B cell (primary cell): ENCODE measurements around the gene TNFRSF12A. TPM values are rescaled to one million over a fixed set of nuclear protein-coding genes. Genes with fewer than 3 reads are reported as not detected.

Experiments used
- ATAC-seq: fragments of 200-7000 bp; cut with Tn5 transposase; one replicate; pipeline ENCODE4 v1.10.0; 2021; ENCODE audit warnings: low read depth, mild to moderate bottlenecking, moderate number of reproducible peaks, moderate library complexity
- CTCF ChIA-PET: fragments of 350-600 bp; sonication (Branson Sonifier 250); formaldehyde crosslinking; loops from one replicate; lab custom pipeline; 2021; ENCODE audit warnings: antibody characterized with exemption, inconsistent platforms; lab: Charles Lee
- POLR2A ChIA-PET: fragments of 350-600 bp; sonication (Branson Sonifier 250); formaldehyde crosslinking; loops from one replicate; lab custom pipeline; 2021; ENCODE audit warnings: antibody characterized with exemption; lab: Charles Lee
- DNase-seq: peaks from one replicate; pipeline ENCODE4 v3.0.0; 2013
- H2AFZ ChIP-seq: 2 replicates; pipeline ENCODE4 v1.6.1; 2012; ENCODE audit warnings: mild to moderate bottlenecking, low read depth, low read length; ENCODE audit not compliant: insufficient read depth, poor library complexity, severe bottlenecking
- H3K27ac ChIP-seq, 2 donors: 1 replicate in 1 of 2; 2 replicates in 1 of 2; pipeline ENCODE4 v1.5.1; 2012 to 2013; ENCODE audit warnings: low read length in 2 of 2, mild to moderate bottlenecking in 2 of 2, moderate library complexity in 1 of 2
- H3K27me3 ChIP-seq, 4 experiments: fragments of 200-600 bp in 1 of 4; sonication (generic) in 1 of 4; replicated peaks in 1 of 4; 1 replicate in 2 of 4; 2 replicates in 2 of 4; pipeline versions ENCODE4 v1.6.1 to v1.7.0; 2013 to 2016; ENCODE audit warnings: low read length in 3 of 4, mild to moderate bottlenecking in 2 of 4, mixed read lengths in 1 of 4, moderate library complexity in 1 of 4; ENCODE audit not compliant: insufficient read depth in 4 of 4, control insufficient read depth in 3 of 4; ENCODE audit errors: control extremely low read depth in 1 of 4
- H3K36me3 ChIP-seq, 2 experiments: replicated peaks in 1 of 2; 1 replicate in 1 of 2; 2 replicates in 1 of 2; pipeline versions ENCODE4 v1.6.1 to v1.7.1; 2013; ENCODE audit warnings: low read length in 1 of 2; ENCODE audit not compliant: insufficient read depth in 2 of 2, control insufficient read depth in 1 of 2; ENCODE audit errors: control extremely low read depth in 1 of 2, extremely low read depth in 1 of 2
- H3K4me1 ChIP-seq, 2 donors: fragments of 200-600 bp in 1 of 2; sonication (generic) in 1 of 2; 1 replicate in 1 of 2; 2 replicates in 1 of 2; pipeline versions ENCODE4 v1.5.1 to v1.6.1; 2013 to 2017; ENCODE audit warnings: low read length in 2 of 2; ENCODE audit not compliant: control insufficient read depth in 2 of 2, insufficient read depth in 2 of 2
- H3K4me2 ChIP-seq: replicated peaks from 2 replicates; pipeline ENCODE3; 2012; ENCODE audit warnings: mild to moderate bottlenecking, low read depth, low read length; ENCODE audit not compliant: poor library complexity, severe bottlenecking
- H3K4me3 ChIP-seq, 5 experiments: fragments of 200-600 bp in 1 of 5; sonication (generic) in 1 of 5; 1 replicate in 3 of 5; 2 replicates in 2 of 5; pipeline versions ENCODE4 v1.5.1 to v1.7.0; 2011 to 2016; ENCODE audit warnings: low read length in 4 of 5, mild to moderate bottlenecking in 4 of 5, low read depth in 2 of 5, control low read depth in 1 of 5, moderate library complexity in 1 of 5; ENCODE audit not compliant: insufficient read depth in 1 of 5; ENCODE audit errors: control extremely low read depth in 1 of 5, extremely low read depth in 1 of 5
- H3K79me2 ChIP-seq: fragments of 200-600 bp; sonication (generic); one replicate; pipeline ENCODE4 v1.6.0; 2016; ENCODE audit warnings: low read length; ENCODE audit not compliant: control insufficient read depth, insufficient read depth
- H3K9ac ChIP-seq: fragments of 200-600 bp; sonication (generic); 2 replicates; pipeline ENCODE4 v1.6.1; 2017; ENCODE audit warnings: mild to moderate bottlenecking, low read length, moderate library complexity
- H3K9me3 ChIP-seq, 3 donors: one replicate each; pipeline versions ENCODE4 v1.6.1 to v1.7.1; 2013; ENCODE audit warnings: low read length in 2 of 3; ENCODE audit not compliant: control insufficient read depth in 2 of 3, insufficient read depth in 1 of 3; ENCODE audit errors: control extremely low read depth in 1 of 3
- H4K20me1 ChIP-seq: 2 replicates; pipeline ENCODE4 v1.6.0; 2012; ENCODE audit warnings: mild to moderate bottlenecking, low read length; ENCODE audit not compliant: insufficient read depth, control insufficient read depth, poor library complexity, severe bottlenecking
- H3K27ac Mint-ChIP-seq: one replicate; pipeline ENCODE4 v1.8.0; 2021; ENCODE audit warnings: mixed read lengths
- H3K27me3 Mint-ChIP-seq: one replicate; pipeline ENCODE4 v1.8.0; 2021; ENCODE audit warnings: mixed read lengths
- H3K4me1 Mint-ChIP-seq: one replicate; pipeline ENCODE4 v1.8.0; 2021; ENCODE audit warnings: mixed read lengths
- H3K4me3 Mint-ChIP-seq: one replicate; pipeline ENCODE4 v1.8.0; 2021; ENCODE audit warnings: mixed read lengths
- H3K9me3 Mint-ChIP-seq: one replicate; pipeline ENCODE4 v1.8.0; 2022; ENCODE audit warnings: mixed read lengths; ENCODE audit not compliant: insufficient read depth
- CTCF ChIP-seq: fragments of 200-600 bp; IDR thresholded peaks from one replicate; pipeline ENCODE4 v1.8.0; 2022; ENCODE audit warnings: antibody characterized with exemption, mild to moderate bottlenecking
- EZH2 ChIP-seq: IDR thresholded peaks from 2 replicates; pipeline ENCODE4 v1.6.1; 2012; ENCODE audit warnings: borderline replicate concordance, low read depth, mild to moderate bottlenecking, moderate library complexity, low read length; ENCODE audit not compliant: insufficient read depth, poor library complexity, severe bottlenecking
- WGBS: methylation state at CpG from one replicate; pipeline ENCODE4 v1.1.5; 2013; ENCODE audit warnings: missing lambda C conversion rate; ENCODE audit not compliant: insufficient coverage; 5-methylcytosine and 5-hydroxymethylcytosine counted together
- intact Hi-C: fragments of 100-400 bp; cut with micrococcal nuclease; formaldehyde crosslinking; loops from one replicate; pipeline ENCODE4 v1.10.0; 2022
- polyA plus RNA-seq: library from polyadenylated mRNA; depleted of rRNA; stranded (reverse); fragments of >200 nt; gene quantifications from 2 replicates; pipeline ENCODE4 v1.2.3, GENCODE V29; 2012
- total RNA-seq, 2 donors: library from RNA; stranded (reverse); fragments of 120-200 nt in 1 of 2; gene quantifications; 1 replicate in 1 of 2; 2 replicates in 1 of 2; pipeline versions ENCODE4 v1.2.3 to v1.2.4, GENCODE V29; 2013 to 2022

Gene TNFRSF12A
- total and polyA plus RNA-seq, 2 donors (not counting 1 experiment from before 2014, with no cell fraction given) = 0.61 to 1.3 TPM

DNA sequence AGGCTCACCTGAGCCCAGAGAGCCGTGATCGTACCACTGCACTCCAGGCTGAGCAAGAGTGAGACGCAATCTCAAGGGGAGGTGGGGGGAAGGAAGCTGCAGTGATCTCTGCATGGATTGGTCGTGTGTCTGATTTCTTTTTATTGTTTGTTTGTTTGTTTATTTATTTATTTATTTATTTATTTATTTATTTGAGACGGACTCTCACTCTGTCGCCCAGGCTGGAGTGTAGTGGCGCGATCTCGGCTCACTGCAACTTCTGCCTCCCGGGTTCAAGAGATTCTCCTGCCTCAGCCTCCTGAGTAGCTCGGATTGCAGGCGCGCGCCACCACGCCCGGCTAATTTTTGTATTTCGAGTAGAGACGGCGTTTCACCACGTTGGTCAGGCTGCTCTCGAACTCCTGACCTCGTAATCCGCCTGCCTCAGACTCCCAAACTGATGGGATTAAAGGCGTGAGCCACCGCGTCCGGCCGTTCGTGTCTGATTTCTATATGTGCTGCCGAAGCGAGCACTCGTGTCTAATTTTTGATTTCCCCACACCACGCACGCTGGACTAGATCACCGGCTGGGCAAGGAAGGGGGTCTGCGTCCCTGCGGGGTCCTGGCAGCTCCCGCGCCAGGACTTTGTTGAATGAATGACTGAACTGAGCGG lies 448 bp upstream of the TNFRSF12A start:
- 30% methylated on average over 34 of the region's 40 CpGs for WGBS
- no peak overlapping the region for H3K27ac ChIP-seq
- Mint-ChIP-seq H3K4me3 (peak overlapping the region; percentile 90), H3K4me1 (peaks cover 44% of the 10 kb centered on the region), H3K27ac (peak overlapping the region; percentile 80), H3K9me3 (no peaks in the 10 kb centered on the region), H3K27me3 (peaks cover 13% of the 10 kb centered on the region)
- peak overlapping the region; percentile 70 for H3K9ac ChIP-seq
- CTCF ChIA-PET = interaction anchor here (1.5 to 6.9 kb wide), 5 partner anchors 9 to 110 kb away, joined by 5 to 61 read pairs (median 18); no protein-coding TSS in a partner anchor
- intact Hi-C loops = loop anchor here (1.0 to 10.0 kb wide), 8 partner anchors 9 to 1715 kb away; partner anchors contain the start of genes PAQR4, SRRM2, UBE2I and ZNF174
- peaks cover 0 to 4% (median 0%) of the 10 kb centered on the region in 3 donors for H3K9me3 ChIP-seq
- ATAC-seq (no peak), DNase-seq (no peak)
- H3K4me3 ChIP-seq = peak overlapping the region in 4 of 5 experiments; percentile 36 to 68 (median 59)
- H4K20me1 ChIP-seq = no peaks in the 10 kb centered on the region
- H2AFZ ChIP-seq = peak overlapping the region; percentile 58
- H3K4me1 ChIP-seq = peaks cover 37 to 54% of the 10 kb centered on the region in 2 donors
- POLR2A ChIA-PET = interaction anchor here (1.1 kb wide), 1 partner anchor 16 kb away, joined by 5 read pairs; no protein-coding TSS in a partner anchor
- H3K27me3 ChIP-seq = peaks cover 0 to 19% (median 8%) of the 10 kb centered on the region in 4 experiments
- H3K36me3 ChIP-seq = no peaks in the 10 kb centered on the region
- no peak for TF ChIP-seq CTCF
- no peak for TF ChIP-seq EZH2
- H3K79me2 ChIP-seq = no peaks in the 10 kb centered on the region
- peak overlapping the region; percentile 82 for H3K4me2 ChIP-seq
